Left hindlimb (tissue), 1 donor: ENCODE measurements around the gene SF3B6.

Experiments used
- DNase-seq: peaks from one replicate; pipeline ENCODE4 v3.0.0-alpha.2; 2018

The SF3B6 gene

DNA sequence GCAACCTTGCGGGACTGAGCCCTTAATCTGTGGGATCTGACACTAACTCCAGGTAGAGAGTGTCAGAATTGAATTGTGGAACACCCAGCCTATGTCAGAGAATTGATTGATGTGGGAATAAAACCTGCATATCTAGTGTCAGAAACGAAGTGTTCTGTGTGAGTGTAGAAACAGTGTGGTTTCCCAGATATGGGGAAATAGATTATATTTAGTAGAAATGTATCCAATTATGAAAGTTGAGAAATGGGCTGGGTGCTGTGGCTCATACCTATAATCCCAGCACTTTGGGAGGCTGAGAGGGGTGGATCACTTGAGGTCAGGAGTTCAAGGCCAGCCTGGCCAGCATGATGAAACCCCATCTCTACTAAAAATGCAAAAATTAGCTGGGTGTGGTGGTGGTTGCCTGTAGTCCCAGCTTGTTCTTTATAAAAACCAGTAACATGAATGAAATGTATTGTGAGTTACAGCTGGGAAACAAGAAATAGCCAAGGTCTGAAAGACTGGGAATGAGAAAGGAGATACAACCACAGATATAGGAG, 12.8 kb upstream of the SF3B6 start:
- no peak for DNase-seq

DNA sequence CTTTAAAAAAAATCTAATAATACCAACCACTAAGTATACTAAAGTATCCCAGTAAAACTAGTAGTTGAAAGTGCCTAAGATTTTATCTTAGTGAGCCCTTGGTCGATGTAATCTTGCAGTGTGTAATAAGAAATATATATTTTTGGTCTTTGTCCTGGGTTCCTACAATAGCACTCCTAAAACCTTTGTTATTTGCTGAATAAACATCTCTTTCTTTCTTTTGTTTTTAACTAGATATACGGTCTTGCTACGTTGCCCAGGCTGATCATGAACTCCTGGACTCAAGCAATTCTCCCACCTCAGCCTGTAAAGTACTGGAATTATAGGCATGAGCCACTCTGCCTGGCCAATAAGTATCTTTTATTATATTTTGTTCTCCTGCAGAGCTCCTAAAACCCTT, 10.9 kb upstream of the SF3B6 start:
- DNase-seq = no peak

DNA sequence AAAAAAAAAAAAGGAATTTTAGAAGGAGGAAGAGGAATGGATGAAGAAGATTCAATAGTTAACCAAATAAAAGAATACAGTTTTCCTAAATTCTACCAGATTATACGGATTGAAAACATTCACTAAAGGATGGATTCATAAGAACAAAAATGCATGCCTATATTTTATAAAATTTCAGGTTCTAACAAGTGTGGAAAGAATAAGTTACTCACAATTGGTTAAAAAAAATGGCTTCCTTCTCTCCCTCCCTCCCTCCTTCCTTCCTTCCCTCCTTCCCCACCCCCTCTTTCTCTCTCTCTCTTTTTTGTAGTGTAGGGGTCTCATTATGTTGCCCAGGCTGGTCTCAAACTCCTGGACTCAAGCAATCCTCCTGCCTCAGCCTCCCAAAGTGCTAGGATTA, 10.1 kb upstream of the SF3B6 start:
- DNase-seq = no peak

DNA sequence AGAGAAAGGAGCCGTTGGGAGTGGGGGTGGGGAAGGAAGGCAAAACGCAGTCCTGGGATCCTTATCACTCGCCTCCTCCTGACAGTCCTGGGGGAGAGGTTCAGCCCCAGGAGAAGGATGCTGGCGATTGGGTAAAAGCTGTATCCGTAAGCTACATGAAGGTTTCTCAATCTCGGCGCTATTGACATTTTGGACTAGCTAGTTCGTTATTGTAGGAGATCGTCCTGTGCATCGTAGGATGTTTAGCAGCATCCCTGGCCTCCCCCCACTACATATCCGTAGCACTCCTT, 9.0 kb upstream of the SF3B6 start:
- no peak for DNase-seq

DNA sequence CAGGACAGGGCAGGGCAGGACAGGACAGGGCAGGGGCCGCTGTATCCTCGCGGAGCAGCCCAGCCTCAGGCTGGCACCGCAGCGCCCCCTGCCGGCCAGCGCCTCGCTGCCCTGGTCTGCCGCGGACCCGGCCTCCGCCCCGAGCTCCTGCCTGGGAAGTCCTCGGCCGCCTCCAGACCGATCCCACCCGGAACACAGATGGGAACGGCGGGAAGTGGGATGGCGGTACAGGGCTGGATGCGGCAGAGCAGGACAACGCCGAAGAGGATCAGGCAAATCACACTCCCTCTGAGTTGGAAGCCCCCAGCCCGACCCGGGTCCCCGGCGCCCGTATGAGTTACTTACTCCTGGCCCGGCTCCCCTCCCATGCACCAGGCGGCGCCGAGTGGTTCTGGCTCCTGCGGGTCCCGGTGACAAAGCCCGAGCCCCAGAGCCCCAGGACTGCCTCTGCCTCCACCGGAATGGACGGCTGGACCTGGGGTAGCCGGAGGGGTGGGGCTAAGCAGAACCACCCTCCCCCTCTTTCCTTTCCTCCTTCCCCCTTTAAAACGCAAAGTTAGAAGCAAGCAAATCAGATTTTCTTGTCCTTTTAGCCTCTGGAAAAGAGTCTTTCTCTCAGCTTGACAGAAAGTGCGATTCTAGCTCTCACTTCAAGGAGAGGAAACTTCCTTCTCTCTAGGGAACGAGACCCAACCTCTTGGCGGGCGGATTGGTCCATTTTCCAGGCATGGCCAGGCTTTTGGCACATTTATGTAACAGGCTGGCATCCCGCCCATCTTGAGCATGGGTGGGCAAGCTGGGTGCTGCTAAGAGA, 8.5 kb upstream of the SF3B6 start, which contains the start of gene TP53I3:
Gene TP53I3, minus strand, starts transcription at position 449 of the 814 bp plus-strand sequence. CDS start 508 bp downstream, outside the sequence.
- DNase-seq = peak; percentile 95

DNA sequence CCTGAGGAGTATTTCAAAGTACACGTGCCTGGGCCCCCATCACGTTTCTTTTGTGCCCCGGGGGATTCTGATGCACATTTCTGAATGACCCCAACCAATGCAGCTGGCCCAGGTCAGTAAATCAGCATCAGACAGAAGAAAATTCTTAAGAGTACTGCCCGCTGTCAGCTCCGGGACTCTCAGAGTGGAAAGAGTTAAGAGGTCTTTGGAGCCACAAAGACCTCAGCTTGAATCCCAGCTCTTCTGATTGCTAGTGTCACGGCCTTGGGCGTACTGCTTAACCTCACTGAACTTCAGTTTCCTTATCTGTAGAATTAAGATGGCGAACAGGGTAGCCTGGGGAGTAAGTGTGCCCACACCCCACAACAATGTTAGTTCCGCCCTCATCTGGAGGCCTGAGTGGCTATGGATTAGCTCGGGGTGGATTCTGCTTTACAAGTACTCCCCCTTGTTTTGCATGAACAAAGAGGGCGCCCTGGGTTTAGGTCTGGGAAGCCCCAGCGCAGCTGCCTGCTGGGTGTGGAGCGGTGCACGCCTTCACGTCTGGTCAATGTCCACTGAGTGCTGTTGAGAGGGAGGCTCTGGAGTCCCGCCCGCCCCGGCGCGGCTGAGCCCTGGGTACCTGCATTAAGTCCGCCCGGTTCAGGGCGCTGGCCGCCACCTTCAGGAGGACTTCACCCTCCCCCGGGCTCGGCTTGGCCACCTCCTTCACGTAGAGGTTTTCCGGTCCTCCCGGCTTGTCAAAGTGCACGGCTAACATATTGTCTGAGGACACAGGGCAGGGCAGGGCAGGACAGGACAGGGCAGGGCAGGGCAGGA, 7.7 kb upstream of the SF3B6 start:
- peak; percentile 86 for DNase-seq

DNA sequence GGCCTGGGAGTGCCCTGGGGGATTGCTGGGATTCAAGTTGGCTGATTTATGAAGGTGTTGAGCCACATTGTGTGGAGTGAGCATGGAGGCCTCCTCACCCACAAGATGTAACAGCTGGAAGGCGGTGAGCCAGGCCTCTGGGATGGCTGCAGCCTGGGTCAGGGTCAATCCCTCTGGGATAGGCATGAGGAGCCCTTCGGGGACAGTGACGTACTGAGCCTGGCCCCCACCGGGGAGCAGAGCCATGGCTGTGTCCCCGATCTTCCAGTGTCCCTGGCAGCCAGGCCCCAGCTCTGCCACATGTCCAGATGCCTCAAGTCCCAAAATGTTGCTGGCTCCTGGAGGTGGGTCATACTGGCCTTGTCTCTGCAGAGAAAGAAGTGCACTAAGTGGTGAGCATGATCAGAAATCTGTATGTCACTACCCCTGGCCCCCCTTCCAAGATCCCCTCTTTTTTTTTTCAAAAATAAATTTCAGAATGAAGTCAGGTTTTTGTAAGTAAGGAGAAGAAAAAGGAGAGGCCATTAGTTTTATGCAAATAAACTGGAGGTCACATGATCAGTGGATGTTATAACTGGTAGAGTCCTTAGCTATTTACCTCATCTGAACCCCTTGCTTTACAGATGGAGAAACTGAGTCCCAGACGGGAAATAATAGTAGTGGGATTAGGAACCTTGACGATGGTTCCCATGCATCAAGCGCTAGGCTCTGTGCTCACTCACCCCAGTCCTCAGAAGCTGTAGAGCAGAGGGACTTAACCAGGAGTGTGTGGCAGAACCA, 6.9 kb upstream of the SF3B6 start:
- DNase-seq = no peak

DNA sequence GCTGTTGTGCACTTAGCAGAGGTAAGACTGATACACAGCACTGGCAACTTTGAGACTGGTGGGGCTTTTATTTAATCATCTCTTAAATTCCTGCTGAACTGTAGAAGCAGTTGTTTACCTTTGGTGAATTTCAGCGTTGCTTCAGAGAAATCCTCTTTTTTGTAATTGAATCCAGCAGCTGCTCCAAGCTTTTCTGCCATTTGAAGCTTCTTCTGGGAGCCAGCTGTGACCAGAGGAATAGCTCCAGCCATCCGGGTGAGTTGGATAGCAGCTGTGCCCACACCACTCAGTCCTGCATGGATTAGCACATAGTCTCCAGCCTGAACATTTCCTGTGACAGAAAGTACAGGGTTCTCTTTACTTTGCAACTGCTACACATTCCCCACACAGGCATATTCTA, 4.6 kb upstream of the SF3B6 start:
- peak; percentile 47 for DNase-seq

DNA sequence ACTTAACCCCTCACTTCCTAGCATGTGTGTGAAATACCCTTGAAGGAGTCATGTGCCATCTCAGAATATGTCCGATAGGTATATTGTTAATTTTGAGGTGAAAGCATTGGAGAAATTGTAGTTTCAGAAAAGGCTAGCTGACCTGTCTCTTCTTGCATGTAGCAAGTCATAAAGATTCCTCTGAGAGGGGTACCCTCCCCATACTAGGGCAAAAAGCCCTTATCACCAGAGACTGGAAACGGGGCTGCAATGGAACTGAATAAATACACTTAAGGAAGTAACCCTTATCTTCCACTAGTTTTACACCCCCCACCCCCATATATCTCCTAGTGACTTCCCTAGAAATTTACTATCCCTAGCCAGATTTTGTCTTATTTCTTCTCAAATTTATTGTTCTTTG, 1.8 kb upstream of the SF3B6 start:
- DNase-seq = no peak

DNA sequence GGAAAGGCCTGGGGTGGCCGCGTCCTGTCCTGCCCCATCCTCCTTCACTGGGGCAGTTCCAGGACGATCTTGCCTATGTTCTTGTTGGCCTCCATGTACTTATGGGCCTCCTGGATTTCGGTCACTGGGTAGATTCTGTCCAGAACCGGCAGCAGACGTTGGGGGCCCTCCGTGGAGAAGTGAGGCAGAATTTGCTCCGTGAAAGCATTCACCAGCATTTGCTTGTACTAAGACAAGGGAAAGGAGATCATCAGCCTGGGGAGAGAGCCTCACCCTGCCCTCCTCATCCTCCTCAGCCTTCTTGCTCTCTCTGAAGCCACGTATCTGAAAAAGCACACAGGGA, 1.4 kb upstream of the SF3B6 start:
- no peak for DNase-seq

DNA sequence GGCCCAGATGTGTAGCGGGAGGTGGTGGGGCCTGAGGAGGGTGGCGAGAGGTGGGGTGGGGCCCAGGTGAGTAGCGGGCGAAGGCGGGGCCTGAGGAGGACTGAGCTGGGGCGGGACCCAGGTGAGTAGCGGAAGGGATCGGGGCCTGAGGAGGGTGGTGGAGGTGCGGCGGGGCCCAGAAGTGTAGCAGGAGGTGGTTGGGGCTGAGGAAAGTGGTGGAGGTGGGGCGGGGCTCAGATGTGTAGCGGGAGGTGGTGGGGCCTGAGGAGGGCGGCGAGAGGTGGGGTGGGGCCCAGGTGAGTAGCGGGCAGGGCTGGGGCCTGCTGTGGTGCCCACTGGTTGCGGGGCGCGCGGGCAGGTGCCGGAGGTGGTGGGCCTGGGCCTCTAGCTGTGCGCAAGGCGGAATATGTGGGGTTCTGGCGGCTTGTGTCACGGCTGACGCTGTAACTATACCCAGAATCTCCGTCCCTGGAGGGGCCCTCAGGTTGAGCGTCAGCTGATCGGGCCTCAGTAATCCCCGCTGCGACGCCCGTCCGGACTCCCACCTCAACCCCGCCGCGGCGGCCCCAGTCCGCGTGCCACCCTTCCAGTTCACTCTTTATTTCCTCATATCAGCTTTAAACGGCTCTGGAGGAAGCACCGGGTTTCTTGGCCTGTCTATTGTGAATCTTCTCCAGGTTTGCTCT, 866 bp upstream of the SF3B6 start:
- DNase-seq = peak; percentile 42

DNA sequence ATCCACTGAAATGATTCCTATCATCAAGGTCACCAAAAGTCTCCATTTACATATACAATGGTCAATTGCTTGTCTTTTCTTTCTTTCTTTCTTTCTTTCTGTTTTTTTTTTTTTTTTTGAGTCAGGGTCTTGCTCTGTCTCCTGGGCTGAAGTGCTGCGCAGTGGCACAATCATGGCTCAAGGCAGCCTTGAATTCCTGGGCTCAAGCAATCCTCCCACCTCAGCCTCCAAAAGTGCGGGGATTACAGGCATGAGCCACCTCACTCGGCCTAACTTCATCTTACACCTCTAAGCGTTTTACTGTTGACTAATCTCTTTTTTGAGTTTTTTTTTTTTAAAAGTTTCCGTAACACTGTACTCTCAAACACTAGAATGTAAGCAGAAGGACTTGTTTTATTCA, 867 bp downstream of the SF3B6 start:
- DNase-seq = no peak

DNA sequence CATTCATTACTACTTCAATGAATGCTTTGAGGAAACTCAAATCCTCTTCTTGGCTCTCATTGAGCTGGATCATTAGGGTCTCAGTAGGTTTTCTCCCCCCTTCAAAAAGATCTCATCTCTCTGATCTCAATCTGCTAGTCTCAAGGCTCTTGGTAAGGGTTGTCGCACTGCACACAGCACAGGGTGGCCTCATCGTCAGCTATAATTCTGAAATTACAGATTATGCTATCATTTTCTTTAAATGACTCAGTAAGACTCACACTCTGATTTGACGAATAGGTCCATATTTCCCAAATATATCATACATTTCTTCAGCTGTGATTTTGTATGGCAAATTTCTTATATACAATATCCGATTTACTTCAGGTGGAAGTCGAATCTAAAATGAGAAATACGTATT, 2.3 kb downstream of the SF3B6 start:
- no peak for DNase-seq

DNA sequence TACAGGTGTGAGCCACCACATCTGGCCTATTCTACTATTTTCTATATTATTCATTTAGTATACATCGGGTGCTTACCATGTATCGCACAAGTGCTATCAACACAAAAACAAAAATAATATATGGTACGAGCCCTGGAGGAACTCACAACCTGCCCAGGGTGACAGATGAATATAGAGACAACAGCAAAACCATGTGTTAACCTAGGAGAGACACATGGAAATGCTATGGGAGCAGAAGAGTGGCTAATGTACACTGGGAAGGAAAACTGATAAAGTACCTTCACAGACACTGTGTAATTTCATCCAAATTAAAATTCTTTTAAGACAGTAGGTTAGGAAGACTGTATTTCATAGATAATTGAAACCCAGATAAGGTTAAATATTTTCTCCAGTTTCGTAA, 3.9 kb downstream of the SF3B6 start:
- DNase-seq = no peak

DNA sequence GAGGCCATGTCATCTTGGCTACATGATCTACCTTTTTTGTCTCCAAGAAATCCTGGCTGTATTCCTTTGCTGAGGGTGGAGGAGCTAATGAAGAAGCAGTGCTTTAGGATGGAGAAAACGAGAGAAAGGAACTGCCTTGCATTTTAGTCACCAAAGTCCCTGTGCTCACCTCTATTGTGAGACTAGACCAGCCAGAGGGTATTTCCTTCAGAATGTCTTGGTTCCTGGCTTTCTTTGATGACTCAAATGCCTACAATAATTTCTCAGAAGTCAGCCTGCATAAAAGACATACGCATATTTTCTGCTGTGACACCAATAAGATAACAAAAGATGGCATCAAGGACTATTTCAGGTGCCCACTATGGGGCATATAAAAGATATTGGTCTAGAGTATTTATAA, 10.8 kb downstream of the SF3B6 start:
- DNase-seq = no peak

DNA sequence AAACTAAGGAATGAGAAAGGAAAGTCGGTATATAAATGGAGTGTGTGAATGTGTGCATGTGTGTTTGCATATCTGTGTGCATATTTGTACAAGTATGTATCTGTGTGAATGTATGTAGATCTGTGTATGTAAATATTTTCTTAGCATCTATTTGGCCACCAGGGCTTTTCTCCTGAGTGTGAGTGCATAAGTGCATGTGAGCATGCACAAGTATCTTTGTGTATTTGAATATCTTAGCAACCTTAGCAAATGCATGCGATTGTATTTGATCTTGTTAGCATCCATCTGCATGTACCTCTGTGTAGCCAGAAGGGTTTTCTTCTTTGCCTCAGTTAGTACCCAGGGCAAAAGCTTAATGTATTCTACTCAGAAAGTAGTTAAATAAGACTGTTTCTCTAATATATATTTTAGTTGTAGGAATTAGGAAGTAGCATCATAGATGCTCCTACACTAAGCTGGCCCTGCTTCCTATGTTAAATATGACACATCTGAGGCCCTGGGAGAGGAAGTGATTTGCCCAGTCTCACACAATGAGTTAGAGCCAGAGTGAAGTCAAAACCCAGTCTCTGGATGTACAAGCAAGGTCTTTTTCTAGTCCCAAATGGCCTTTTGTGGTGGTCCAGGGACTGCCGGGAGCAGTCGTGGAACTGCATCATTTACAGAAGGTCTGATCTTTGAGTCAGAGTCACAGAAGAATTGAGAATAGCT, 17.4 kb downstream of the SF3B6 start:
- DNase-seq = no peak

DNA sequence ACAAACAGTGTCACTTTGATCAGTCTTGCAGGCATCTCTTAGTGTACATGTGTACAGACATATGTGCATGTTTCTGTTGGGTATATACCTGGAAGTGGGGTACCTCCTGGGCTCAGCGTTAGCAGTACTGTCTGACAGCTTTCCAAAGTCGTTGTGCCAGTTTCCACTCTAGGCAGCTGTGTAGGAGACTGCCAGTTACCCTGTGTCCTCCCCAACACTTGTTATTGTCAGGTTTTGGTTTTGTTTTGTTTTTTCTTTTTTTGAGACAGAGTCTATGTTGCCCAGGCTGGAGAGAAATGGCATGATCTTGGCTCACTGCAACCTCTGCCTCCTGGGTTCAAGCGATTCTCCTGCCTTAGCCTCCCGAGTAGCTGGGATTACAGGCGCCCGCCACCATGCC, 20.4 kb downstream of the SF3B6 start:
- DNase-seq = no peak

DNA sequence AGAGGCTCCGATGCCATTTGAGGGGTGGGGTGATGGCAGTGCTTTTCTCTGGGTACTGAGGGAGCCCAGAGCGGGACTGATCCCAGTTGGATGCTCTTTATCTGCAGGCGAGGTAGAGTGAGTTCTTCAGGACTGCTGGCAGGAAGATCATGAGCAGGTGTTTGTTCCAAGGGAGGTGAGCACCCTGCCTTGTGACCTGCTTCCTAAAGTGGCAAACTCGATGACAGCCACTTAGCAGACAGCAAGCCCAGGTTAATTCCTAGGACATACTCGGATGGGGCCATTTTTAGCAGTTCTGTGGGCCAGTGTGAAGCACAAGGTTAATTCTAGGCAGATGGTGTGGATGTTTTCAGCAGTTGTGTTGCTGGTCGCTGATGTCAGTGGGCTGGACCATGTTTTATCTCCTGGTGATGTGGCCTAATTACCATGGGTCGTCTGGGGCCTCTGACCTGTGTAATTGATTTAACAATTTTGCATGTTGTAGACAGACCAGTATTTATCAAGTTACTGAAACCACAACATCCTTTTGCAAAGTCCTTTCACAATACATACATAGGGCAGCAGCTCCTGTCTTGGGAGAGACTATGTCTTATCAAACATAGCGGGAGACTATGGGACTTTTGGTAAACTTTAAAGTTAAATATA, 21.6 kb downstream of the SF3B6 start:
- no peak for DNase-seq

DNA sequence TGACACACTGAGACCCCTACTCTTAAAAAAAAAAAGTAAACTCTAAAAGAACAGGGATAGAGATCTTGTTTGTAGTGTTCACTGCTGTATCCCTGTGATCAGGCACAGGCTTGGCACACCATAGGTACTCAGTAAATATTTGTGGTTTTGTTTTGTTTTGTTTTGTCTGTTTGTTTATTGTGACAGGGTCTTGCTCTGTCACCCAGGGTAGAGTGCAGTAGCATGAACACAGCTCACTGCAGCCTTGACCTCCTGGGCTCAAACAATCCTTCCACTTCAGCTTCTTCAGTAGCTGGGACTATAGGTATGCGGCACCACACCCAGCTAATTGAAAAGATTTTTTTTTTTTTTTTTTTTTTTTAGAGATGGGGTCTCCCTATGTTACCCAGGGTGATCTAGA, 23.2 kb downstream of the SF3B6 start:
- no peak for DNase-seq

DNA sequence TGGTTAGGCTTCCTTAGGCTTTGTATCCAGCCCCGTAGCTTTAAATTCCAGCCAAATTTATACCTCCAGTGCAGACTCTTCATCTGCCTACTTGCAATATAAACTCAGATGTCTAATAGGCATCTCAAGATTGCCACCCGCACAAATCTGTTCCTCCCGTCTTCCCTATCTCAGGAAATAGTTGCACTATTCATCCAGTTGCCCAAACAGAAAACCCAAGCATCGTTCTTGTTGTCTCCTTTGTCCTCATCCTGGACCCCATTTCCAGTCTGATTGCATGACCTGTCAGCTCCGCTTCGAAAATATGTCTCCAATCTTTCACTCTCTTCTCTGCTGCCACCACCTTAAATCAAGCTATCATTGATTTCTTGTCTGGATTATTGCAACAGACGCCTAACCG, 24.3 kb downstream of the SF3B6 start:
- no peak for DNase-seq
